Heart left ventricle (tissue), 13 donors: Measurements from ENCODE around the gene PEAR1.

Source experiments
- CTCF ChIP-seq, 12 donors: fragments of 200-600 bp; sonication (generic) in 4 of 12; IDR thresholded peaks; one replicate each; pipeline versions ENCODE4 v1.5.0 to v1.8.0; 2018 to 2022; ENCODE audit warnings: antibody characterized with exemption in 12 of 12, mild to moderate bottlenecking in 5 of 12
- POLR2A ChIP-seq, 2 donors: fragments of 450-650 bp; IDR thresholded peaks; one replicate each; pipeline ENCODE4 v1.6.1; 2017; ENCODE audit warnings: antibody characterized with exemption in 2 of 2, mild to moderate bottlenecking in 2 of 2, moderate library complexity in 2 of 2
- donor health status: ischemic (EF 13 %, LVEDD 7.1; RV severe dilation, severe dysfunction).
- donor health status: DM: no; HTN: yes; CAD: no.
- donor health status: DM: no; HTN: no; CAD: no.
- donor health status: ischemic (EF 25% LVEDD 6.9; RV normal size, moderate dysfunction).
- donor health status: ischemic (EF 25% LVEDD 5.7; RV mildly dilated, moderate dysfunction).
- donor health status: ischemic (EF 35%, LVEDD 5.7; RV mildly dilated, moderate dysfunction).
- donor health status: nonischemic (EF 11% LVEDD 7.7; RV severe dilation, severe dysfunction).
- donor health status: DM: yes; HTN: yes; CAD: no.
- donor health status: PGD.
- donor health status: ischemic (EF 29% LVEDD 5.4; RV normal size, mild dysfunction).
- donor health status: nonischemic (EF 23%, LVEDD 6.1; RV moderate dilation, normal function).

- TF ChIP-seq CTCF (IDR thresholded peaks at IDR 0.05): no peak
- TF ChIP-seq POLR2A (IDR thresholded peaks at IDR 0.05): no peak
These were observed 3.0 kb downstream of the PEAR1 start for GRCh38 chr1:156896490-156897033.
